Fibroblast of upper back skin (primary cell): Measurements from ENCODE around the gene ACOX3.
"Not testable (repeated sequence)": the region's sequence is repeated elsewhere in the genome, so short reads cannot be mapped to it uniquely, and the experiment has no call there.

Experiments used
- DNase-seq: peaks from one replicate; pipeline ENCODE4 v3.0.0-alpha.2; 2013

The ACOX3 gene

DNA sequence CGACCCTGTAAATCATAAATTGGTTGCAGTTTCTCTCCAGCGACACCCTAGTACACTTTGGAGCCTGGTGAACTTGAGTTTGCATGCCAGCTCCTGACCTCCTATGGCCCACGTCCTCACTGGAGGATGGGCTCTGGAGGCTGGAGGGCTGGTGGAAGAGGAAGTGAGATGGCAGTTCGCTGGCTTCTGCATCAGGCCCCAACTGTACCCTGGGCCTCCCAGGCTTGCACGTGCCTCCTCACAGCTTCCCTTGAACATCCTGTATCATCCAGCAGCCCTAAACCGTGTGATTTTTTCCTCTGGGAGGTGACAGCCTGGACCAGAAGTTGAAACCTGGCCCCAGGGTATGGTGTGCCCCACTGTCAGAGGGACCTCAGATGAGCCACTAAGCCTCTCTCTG is 92.5 kb downstream of the ACOX3 start:
- no peak for DNase-seq

DNA sequence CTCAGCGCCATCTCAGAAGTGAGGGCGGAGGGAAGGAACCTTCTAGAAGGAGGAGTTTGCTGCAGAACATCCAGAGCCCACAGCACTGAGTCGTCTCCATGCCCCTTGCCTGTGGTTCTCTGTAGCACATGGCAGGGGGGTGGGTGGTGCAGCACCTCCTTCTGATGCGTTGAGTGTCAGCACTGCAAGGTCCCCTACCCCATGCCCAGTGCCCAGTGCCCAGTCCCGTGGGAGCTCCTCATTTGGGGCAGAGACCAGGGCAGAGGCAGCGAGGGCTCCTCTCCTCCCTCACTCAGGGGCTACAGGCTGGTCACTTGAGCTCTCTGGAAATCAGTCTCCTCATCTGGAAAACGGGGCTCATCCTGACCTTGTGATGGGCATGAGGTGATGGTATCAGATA is 92.9 kb downstream of the ACOX3 start:
- no peak for DNase-seq

DNA sequence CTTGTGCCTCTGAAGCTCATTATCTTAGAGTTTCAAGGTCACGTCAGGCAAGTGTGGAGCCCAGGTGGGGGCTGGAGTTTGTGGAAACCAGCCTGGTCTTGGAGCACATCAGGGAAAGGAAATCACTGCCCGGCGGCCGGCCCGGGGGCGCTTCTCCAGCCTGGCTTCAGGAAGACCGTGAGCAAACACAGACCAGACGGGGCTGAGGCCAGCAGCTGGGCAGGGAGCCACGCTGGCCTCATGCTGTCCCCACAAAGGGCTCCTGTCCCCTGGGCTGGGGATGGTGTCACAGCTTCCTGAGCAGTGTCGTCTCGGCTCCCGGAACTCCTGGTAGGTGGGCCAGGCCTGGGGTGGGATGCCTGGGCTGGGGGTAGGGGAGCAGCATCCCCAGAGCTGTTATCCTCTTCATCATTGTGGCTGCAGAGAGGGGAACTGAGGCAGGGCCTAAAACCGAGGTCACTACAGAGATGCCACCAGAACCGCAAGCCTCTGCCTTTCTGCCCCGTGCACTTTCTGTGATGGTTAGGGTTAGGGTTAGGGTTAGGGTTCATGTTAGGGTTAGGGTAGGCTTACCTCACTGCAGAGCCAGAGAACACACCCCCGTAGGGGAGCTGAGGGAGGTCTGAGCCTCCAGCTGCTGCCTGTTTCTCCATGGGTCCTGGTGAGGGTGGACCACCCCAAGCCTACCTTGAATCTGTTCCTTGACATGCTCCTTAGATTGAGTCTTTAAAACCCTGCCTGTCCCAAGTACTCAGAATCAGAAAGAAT is 93.5 kb downstream of the ACOX3 start:
- DNase-seq = no peak

DNA sequence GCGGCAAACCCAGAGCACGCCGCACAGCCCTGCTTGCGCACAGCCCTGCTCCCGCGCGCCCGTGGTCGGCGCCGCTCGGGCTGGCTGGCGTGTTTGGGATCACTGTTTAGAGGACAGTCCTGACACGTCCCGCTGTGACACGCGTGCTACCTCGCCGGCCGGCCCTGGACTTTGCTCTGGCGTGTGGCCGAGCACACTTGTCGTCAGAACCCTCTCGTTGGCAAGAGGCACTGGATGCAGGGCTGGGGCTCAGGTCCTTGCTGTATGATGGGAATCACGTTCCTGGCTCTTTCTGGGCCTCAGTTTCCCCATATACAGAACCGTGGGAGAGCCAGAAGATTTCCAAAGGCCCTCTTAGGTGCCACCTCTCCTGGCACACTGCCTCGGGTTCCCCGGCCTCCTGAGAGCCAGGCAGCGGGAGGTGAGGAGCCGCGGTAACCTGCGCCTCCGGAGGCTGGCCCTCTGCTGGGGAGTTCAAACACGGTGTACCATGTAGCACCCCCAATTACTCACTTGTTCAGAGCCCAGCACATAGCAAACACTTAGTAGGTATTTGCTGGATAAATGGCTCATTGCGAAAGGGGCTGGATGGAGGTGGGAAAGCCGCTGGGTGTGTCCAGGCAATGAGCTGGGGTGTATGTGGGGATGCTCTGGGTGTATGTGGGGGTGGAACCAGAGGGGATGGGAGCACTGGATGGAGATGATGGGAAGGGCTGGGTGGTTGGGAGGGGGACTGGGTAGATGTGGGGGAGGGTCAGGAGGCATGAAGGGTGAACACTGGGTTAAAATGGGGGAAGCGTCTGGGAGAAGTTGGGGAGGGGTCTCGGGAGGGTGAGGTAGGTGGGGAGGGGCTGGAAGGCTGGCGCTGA is 94.3 kb downstream of the ACOX3 start:
- no peak for DNase-seq

DNA sequence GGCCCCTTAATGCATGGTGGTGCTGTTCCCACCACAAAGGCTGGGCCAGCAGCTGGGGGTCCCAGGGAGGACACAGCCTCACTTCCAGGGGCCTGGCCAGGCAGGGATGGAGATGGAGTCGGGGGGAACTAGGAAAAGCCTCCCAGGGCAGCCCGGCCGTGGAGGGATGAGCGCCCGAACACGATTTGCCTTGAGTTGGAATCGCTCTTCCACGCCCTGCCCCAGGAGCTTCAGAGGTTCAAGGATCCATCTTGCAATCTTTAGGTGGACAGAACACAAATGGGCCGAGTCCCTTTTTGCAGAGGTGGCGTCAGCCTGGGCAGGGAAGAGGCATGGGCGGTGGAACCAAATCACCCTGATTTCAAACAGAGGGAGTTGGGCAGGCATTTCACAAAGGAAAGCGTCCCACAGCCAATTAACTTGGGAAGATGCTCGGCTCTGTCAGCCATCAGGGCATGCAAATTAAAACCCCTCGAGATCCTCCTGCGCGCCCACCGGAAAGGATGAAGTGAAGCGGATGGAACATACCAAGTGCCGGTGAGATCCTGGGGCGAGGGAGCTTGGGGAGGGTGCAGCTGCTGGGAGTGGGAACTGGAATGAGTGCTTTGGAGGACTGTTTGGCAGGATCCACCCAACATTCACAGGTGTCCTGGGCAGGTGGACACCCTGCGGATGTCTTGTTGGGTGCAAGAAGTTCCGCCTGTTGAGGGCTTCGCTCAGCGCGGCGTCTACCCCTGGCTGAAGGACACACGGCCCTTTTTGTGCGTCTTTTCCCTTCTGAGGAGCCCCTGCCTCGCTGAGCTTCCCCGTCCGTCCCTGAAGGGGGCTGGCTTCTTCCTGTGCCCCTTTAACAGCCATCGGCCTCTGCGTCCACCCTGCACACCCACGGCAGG is 95.2 kb downstream of the ACOX3 start:
- no peak for DNase-seq

DNA sequence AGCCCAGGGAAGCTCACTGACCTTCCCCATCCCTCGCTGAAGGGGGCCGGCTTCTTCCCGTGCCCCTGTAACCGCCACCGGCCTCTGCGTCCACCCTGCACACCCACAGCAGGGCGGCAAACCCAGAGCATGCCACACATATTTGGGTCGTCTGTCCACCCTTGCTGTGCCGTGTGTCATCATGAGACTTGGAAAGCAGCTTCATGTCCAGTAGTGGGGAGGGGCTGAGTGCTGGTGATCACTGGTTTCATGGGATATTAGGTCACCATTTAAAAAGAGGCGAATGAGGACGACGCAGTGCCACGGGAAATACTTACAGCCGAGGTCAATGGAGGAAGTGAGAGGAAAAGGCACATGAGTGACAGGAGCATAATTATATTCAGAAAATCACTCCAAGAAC is 96.1 kb downstream of the ACOX3 start:
- DNase-seq = no peak

DNA sequence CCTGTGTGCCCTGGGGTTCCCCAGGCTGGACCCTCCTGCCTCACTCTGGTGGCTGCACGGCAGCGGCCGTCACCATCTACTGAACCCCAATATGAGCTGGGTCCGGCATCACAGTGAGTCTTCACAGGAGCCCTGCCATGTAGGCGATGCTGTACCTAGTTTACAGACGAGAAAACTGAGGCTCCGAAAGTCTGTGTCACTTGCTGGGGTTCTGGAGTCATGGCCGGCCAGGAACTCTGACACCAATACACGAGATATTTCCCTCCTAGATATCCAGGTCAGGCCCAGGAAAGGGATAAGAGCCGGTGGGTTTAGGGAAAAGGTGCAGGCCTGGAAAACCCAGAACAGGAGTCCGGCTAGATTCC is 96.6 kb downstream of the ACOX3 start:
- no peak for DNase-seq

DNA sequence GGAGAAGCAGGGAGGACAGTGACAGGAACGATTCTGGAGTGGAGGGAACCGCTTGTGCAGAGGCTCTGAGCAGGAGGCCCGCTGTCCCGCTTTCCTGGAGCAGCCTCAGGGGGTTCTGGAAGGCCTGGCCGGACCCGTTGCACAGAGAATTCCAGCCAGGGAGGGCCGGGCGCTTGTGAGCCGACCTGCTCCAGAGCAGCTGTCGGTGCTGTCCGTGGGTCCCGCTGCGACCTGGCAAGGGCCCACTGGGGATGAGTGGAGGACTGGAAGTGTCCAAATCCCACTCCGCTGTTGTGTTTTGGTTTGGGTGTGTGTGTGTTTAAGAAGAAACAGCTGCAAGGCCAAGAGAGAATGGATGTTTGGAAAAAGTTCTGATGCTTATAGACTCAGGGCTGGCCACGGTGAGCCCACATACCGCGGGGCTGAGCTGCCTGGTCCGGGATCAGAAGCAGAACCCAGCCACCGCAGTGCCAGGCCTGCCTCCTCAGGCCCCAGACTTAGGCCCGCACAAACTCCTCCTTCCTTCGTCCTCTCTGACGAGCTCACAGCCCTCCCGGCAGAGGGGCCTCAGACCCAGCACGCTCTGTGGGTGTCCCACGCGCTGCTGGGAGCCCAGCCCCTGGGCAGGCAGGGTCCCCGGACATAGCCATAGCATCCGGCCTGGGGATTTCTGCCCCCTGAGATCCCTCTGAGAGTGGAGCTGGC is 97.1 kb downstream of the ACOX3 start:
- DNase-seq = no peak

DNA sequence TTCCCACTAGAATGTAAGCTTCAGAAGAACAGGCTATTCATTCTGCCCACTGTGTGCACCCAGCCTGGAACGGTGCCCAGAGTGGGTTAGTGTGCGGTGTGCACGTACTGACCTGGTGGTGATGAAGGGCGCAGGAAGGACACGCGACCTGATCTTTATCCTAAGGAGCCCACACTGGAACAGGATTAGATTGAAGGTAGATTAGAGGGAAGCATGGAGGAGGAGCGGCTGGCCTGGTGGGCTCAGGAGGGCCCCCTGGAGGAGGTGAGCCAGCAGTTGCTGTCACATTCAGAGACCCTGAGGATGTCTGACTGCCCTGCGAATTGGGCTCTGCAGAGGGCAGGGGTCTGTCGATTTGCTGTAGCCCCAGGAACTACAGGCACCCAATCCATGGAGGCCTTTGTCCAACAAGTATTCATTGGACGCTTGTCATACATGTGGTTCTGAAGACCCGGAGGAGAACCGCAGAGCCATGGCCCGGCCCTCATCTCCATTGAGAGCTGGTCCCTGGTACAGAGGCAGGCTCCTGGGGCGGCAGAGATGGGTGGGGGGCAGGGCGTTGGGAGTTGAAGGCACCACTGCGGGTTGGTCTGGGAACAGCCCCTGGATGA is 97.8 kb downstream of the ACOX3 start:
- DNase-seq = no peak

DNA sequence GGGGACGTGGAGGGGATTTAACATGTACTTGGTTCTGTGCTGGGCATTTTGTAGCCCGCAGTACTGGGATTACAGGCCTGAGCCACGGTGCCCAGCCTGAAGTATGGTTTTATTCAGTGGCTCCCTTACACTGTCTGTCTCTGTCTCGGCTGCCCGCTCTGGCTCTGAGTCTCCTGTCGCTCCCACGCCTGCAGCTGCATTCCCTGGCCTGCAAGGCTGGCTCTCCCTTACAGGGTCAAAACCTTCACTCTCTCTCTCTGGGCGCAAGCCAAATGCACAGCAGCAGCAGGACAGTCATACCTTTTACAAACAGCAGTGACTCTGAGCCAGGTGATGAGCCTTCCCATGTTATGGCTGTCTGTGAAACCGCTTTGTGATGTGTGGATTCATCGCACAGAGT is 98.8 kb downstream of the ACOX3 start:
- no peak for DNase-seq

DNA sequence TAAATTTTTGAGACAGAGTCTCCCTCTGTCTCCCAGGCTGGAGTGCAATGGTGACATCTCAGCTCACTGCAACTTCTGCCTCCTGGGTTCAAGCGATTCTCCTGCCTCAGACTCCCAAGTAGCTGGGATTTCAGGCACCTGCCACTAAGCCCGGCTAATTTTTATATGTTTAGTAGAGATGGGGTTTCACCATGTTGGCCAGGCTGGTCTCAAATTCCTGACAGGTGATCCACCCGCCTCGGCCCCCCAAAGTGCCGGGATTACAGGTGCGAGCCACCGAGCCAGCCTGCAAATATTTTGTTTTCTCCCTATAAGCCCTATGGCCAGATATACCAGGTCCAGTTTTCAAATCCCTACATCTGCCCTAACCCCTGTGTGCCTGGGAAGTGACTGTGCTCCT is 99.2 kb downstream of the ACOX3 start:
- DNase-seq = not testable (repeated sequence)

DNA sequence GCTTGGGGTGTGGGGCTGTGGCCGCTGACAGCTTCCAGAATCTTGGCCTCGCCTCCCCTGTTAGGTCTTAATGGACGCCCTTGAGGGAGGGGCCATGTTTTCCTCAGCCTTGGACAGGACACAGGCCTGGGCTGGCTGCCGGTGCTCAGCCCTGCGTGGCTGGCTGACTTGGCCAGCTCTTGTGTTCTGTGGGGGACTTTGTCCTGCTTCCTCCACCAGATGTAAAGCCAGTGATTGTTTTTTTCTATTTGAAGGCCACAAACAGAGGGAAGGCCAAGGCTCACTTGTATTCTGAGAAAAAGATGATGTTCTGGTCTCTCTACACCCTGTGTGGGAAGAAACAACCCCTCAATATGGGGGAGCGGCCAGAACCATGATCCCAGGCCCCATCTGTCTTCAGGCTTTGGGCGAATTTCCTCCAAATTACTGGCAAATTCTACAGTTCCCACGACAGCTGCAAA is 99.7 kb downstream of the ACOX3 start:
- no peak for DNase-seq

DNA sequence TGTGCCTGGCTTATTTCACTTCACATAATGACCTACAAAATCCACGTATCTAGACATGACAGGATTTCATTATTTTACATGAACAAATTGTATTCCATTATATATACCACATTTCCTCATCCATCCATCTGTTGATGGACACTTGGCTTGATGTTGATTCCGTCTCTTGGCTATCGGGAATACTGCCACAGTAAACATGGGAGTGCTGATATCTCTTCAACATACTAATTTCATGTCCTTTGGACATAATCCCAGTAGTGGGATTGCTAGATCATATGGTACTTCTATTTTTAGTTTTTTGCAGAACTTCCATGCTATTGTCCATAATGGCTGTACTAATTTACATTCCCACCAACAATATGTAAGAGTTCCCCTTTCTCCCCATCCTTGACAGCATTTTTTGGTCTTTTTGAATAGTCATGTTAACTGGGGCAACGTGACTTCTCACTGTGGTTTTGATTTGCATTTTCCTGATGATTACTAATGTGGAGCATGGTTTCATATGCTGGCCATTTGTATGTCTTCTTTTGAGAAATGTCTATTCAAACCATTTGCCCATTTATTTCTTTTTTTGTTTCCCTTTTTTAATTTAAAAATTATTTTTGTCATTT is 102.1 kb downstream of the ACOX3 start:
- peak; percentile 6 for DNase-seq

DNA sequence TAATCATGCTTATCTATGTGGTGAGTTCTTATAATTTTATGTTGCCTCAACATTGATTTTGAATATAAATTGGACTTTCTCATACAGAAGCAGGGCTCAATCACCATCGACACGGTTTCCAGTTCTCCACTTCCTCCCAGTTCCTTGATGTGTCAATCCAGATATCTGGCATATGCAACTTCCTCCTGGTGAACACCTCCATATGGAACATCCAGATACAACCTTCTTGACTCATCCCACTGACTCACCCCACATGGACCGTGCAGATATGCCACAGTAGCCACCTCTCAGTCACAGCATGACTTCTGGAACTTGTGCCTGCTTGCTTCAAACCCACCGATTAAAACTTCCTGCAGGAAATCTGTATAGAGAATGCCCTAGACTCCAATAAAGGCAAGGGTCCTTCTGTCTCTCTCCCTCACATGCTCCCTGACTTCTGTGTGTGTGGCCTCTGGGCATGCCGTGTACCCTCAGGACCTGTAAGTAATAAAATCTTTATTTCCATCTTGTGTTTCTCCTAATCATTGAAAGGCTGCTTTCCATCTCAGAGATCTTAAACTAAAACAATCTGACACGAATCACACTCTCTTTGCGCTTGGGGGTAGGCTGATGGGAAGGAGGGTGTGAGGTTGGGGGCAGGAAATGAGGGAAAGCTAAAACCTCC is 104.0 kb downstream of the ACOX3 start:
- peak; percentile 40 for DNase-seq

DNA sequence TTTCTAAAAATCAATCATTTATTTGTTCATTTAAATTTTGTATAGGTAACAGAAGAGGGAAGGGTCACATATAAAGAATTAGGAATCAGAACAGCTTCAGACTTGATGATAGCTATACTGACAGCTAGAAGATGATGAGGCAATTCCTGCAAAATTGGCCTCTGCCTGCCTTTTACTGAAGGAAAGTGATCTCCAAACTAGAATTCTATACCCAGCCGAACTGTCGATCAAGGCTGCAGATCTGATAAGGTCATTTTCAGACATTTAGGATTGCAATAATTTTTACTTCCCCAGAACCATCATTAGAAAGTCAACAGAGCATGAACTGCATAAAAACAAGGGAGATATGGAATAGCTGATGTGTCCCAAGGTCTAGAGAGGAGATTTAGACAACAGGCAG is 104.7 kb downstream of the ACOX3 start:
- no peak for DNase-seq

DNA sequence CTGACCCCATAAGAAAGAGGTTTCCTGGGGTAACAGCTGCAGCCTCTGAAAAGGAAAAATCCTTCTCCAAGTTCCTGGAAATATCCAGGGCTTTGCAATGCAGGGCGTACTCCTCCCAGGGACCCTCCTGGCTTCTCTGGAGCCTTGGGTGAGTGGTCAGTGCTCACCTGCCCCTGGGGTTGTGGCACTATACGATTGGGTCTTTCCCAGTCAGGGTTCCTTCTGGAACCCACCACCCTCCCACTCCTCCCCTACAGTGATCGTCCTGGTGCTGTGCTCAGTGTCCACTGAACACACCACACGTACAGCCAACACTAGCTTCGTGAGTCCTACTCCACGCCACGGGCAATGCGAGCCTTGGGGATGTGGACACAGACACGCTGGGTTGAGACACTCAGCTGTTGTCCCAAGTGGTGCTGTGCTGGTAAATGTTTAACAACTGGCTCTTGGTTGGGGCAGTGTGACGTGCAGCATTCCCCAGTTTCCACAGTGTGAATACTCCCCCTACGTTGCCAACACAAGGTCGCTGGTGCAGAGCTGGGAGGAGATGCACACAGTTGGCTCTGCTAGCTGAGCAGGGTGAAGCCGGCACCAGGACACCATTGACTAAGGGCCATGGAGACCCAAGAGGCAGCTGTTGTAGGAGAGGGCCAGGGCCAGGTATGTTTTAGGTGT is 105.6 kb downstream of the ACOX3 start:
- no peak for DNase-seq

DNA sequence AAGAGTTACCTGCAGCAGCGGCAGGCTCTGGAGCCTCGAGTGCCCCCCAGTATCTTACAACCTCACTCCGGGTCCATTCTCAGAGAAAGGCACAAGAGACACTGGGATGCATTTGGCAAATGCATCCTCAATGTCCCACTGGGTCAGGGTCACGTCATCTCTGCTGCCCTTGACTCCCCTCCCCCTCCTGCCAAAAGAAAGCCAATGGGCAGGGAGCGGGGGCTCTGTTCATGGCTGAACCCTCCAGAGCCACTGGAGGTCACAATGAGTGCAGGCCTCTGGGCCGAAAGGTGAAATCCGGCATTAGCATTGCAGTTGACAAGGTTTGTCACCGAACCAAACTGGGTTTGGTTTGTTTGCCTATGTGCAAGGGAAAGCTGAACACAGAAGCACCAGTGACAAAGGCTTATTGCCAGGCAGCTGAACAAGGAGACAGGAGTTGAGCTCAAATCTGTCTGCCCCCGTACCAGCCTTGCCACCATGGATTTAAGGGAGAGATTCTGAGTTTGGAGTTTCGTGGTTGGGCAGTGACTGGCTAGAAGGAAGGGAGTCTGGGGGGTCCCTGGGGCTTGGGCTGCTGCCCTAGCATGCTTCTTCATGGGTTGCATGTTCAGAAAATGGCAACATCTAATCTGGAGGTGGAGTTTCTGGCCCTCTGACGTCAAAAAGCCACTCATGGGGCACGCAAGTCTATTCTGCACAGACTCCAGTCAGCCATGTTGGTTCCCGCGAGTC is 106.6 kb downstream of the ACOX3 start:
- no peak for DNase-seq

DNA sequence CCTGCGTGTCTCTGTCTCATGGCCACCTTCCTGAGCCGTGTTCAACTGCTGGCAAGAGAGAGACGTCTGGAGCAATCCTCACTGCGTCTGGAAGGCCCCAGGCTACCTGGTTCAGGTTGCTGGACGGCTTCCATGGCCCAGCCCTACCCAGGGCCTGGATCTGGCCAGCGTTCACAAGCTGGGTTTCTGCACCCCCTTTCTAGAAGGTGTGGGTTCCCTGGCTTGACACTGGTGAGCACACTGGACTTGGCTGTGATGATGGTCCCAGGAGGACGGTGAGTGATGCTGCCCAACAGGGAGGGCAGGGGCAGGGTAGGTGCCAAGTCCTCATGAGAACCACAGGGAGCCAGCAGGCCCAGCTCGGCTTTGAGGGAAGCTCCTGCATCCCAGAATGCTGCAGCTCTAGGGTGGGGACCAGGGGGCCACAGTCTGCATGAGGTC is 107.6 kb downstream of the ACOX3 start:
- no peak for DNase-seq

DNA sequence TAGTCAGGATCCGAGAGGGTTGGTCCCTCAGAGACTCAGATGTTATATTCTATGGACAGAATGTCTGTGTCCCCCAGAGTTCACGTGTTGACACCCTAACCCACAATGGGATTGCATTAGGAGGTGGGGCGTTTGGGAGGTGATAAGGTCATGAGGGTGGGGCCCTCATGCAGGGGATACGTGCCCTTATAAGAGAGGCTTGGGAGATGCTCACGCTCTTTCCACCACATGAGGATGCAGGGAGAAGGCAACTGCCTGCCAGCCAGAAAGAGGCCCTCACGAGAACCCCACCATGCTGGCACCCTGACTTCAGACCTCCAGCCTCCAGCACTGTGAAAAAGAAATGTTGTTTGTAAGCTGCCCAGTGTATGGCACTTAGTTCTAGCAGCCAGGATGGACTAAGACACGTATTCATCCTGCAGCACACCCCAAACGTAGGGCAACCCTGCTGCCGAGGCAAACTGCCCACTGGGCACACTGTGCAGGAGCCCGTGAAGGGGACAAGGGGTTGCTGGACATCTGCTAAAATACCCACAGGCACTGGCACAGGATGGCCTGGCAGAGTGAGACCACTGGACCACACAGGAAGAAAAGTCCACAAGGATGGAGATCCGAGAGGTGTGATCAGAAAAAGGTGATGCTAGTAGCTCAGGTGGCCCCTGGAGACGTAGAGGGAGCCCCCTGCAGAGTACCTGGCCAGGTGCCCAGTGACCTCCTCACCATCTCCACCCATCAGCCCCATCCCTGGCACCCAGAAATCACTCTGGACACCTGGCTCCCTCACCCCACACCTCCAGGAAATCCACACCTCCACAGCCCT is 108.3 kb downstream of the ACOX3 start:
- no peak for DNase-seq
